HG02973 (cell line): ENCODE measurements around the gene PPM1L.
"Not testable (repeated sequence)": the region's sequence is repeated elsewhere in the genome, so short reads cannot be mapped to it uniquely, and the experiment has no call there.

Experiments used
- ATAC-seq: cut with Tn5 transposase; IDR thresholded peaks from one replicate; pipeline ENCODE4 v1.9.1; 2021; ENCODE audit warnings: moderate library complexity; ENCODE audit not compliant: unreplicated experiment

The PPM1L gene

GRCh38 chr3:160973067-160973809 lies 217.2 kb downstream of the PPM1L start:
- no peak for ATAC-seq

GRCh38 chr3:160977773-160978172 lies 221.7 kb downstream of the PPM1L start:
- no peak for ATAC-seq

- peak; percentile 78 for ATAC-seq
These were observed 224.7 kb downstream of the PPM1L start for GRCh38 chr3:160980740-160981139.

GRCh38 chr3:160981217-160981938 lies 225.3 kb downstream of the PPM1L start:
- peak; percentile 80 for ATAC-seq

GRCh38 chr3:160982491-160982890 lies 226.5 kb downstream of the PPM1L start:
- ATAC-seq, result no peak

- not testable (repeated sequence) for ATAC-seq
These were observed 227.9 kb downstream of the PPM1L start for GRCh38 chr3:160983900-160984299.

- ATAC-seq, result no peak
These were observed 230.0 kb downstream of the PPM1L start for GRCh38 chr3:160986069-160986468.

GRCh38 chr3:160987982-160988964 lies 232.2 kb downstream of the PPM1L start:
- no peak for ATAC-seq

- no peak for ATAC-seq
These were observed 234.4 kb downstream of the PPM1L start for GRCh38 chr3:160990446-160990845.

- no peak for ATAC-seq
These were observed 236.7 kb downstream of the PPM1L start for GRCh38 chr3:160992712-160993111.

GRCh38 chr3:160996811-160997210 lies 240.8 kb downstream of the PPM1L start:
- no peak for ATAC-seq

- no peak for ATAC-seq
These were observed 242.6 kb downstream of the PPM1L start for GRCh38 chr3:160998581-160998980.

GRCh38 chr3:160999274-160999673 lies 243.2 kb downstream of the PPM1L start:
- ATAC-seq, result no peak

GRCh38 chr3:161008086-161008485 lies 252.1 kb downstream of the PPM1L start:
- ATAC-seq, result no peak

- not testable (repeated sequence) for ATAC-seq
These were observed 254.1 kb downstream of the PPM1L start for GRCh38 chr3:161010151-161010550.

- no peak for ATAC-seq
These were observed 259.1 kb downstream of the PPM1L start for GRCh38 chr3:161014843-161015749.

GRCh38 chr3:161016417-161017313 lies 260.6 kb downstream of the PPM1L start:
- no peak for ATAC-seq

- ATAC-seq, result no peak
These were observed 261.9 kb downstream of the PPM1L start for GRCh38 chr3:161017971-161018370.

GRCh38 chr3:161020256-161020655 lies 264.2 kb downstream of the PPM1L start:
- no peak for ATAC-seq
